HepG2 (cell line): ENCODE results near the gene WNT5B. TPM values are rescaled to one million over a fixed set of nuclear protein-coding genes. Genes with fewer than 3 reads are reported as not detected.

Experiments used
- CBFB ChIP-seq: sonication (generic); formaldehyde crosslinking; IDR thresholded peaks from 2 replicates; pipeline ENCODE4 v1.4.0; 2020; ENCODE audit warnings: missing genetic modification reagents
- CBX1 ChIP-seq: IDR thresholded peaks from one replicate; pipeline ENCODE4 v1.6.1; 2016; ENCODE audit warnings: antibody characterized with exemption, low read depth
- CEBPG ChIP-seq: IDR thresholded peaks from 2 replicates; pipeline ENCODE4 v1.6.1; 2016
- CENPT ChIP-seq: sonication (generic); formaldehyde crosslinking; IDR thresholded peaks from 2 replicates; pipeline ENCODE4 v1.8.0; 2022; ENCODE audit warnings: low read depth, mild to moderate bottlenecking, moderate library complexity, missing genetic modification reagents
- EEA1 ChIP-seq: sonication (generic); formaldehyde crosslinking; IDR thresholded peaks from 2 replicates; pipeline ENCODE4 v1.5.1; 2020; ENCODE audit warnings: mild to moderate bottlenecking, missing genetic modification reagents, borderline replicate concordance
- KAT7 ChIP-seq: IDR thresholded peaks from 2 replicates; pipeline ENCODE4 v1.6.1; 2018; ENCODE audit warnings: borderline replicate concordance, missing compliant biosample characterization
- KLF9 ChIP-seq: IDR thresholded peaks from 2 replicates; pipeline ENCODE4 v1.6.1; 2016; ENCODE audit warnings: low read depth
- MAF1 ChIP-seq: sonication (generic); formaldehyde crosslinking; IDR thresholded peaks from 2 replicates; pipeline ENCODE4 v1.5.0; 2020; ENCODE audit warnings: missing genetic modification reagents, borderline replicate concordance
- NFE2L1 ChIP-seq: sonication (generic); formaldehyde crosslinking; IDR thresholded peaks from 2 replicates; pipeline ENCODE4 v1.4.0; 2020; ENCODE audit warnings: missing genetic modification reagents, mild to moderate bottlenecking, borderline replicate concordance
- NR2F1 ChIP-seq, 2 experiments: fragments of 450-650 bp in 1 of 2; formaldehyde crosslinking in 1 of 2; IDR thresholded peaks; 2 replicates each; pipeline versions ENCODE4 v1.5.0 to v1.6.1; 2016 to 2020; ENCODE audit warnings: mild to moderate bottlenecking in 1 of 2, missing compliant biosample characterization in 1 of 2, missing genetic modification reagents in 1 of 2, moderate library complexity in 1 of 2
- PITX1 ChIP-seq: sonication (generic); formaldehyde crosslinking; IDR thresholded peaks from 2 replicates; pipeline ENCODE4 v1.5.1; 2020; ENCODE audit warnings: mild to moderate bottlenecking, missing genetic modification reagents
- REPIN1 ChIP-seq: sonication (generic); formaldehyde crosslinking; IDR thresholded peaks from 2 replicates; pipeline ENCODE4 v1.8.0; 2022; ENCODE audit warnings: missing genetic modification reagents, low read depth, mild to moderate bottlenecking, borderline replicate concordance
- REXO4 ChIP-seq: sonication (generic); formaldehyde crosslinking; IDR thresholded peaks from 2 replicates; pipeline ENCODE4 v1.8.0; 2022; ENCODE audit warnings: missing genetic modification reagents, mild to moderate bottlenecking, borderline replicate concordance
- RFX1 ChIP-seq: fragments of 450-650 bp; IDR thresholded peaks from 2 replicates; pipeline ENCODE4 v1.6.1; 2017
- SMAD1 ChIP-seq: sonication (generic); formaldehyde crosslinking; IDR thresholded peaks from 2 replicates; pipeline ENCODE4 v1.4.0; 2020; ENCODE audit warnings: missing genetic modification reagents, low read depth, mild to moderate bottlenecking, borderline replicate concordance
- TARDBP ChIP-seq: sonication (generic); formaldehyde crosslinking; IDR thresholded peaks from 2 replicates; pipeline ENCODE4 v1.8.0; 2022; ENCODE audit warnings: mild to moderate bottlenecking, missing genetic modification reagents
- TRIM24 ChIP-seq: sonication (generic); formaldehyde crosslinking; IDR thresholded peaks from 2 replicates; pipeline ENCODE4 v1.8.0; 2022; ENCODE audit warnings: mild to moderate bottlenecking, missing genetic modification reagents
- ZFP62 ChIP-seq: sonication (generic); formaldehyde crosslinking; IDR thresholded peaks from 2 replicates; pipeline ENCODE4 v1.4.0; 2020; ENCODE audit warnings: missing genetic modification reagents
- ZNF552 ChIP-seq: sonication (generic); formaldehyde crosslinking; IDR thresholded peaks from 2 replicates; pipeline ENCODE4 v1.9.0; 2022; ENCODE audit warnings: missing genetic modification reagents, mild to moderate bottlenecking, borderline replicate concordance
- polyA plus RNA-seq, 8 experiments: library from polyadenylated mRNA; depleted of rRNA in 3 of 8; stranded (reverse) in 7 of 8; unstranded in 1 of 8; fragments of >200 nt; fragmentation: Illumina TruSeq in 4 of 8; extraction: Trizol in 4 of 8; gene quantifications; 2 replicates each; pipeline versions ENCODE4 v1.2.1 to v1.2.3, GENCODE V29; 2011 to 2016; ENCODE audit warnings: low read depth in 4 of 8, missing spikeins in 1 of 8, mixed read lengths in 1 of 8; ENCODE audit not compliant: insufficient read depth in 1 of 8
- total RNA-seq, 5 experiments: library from RNA; depleted of rRNA; stranded (reverse); fragments of >200 nt; fragmentation: Illumina TruSeq; extraction: Trizol; gene quantifications; 2 replicates each; pipeline ENCODE4 v1.2.3, GENCODE V29; 2016; ENCODE audit warnings: low read depth in 1 of 5
- TF ChIP-seq, protein P1 (sequence below): sonication (generic); formaldehyde crosslinking; IDR thresholded peaks from 2 replicates; pipeline ENCODE4 v1.5.0; 2020; ENCODE audit warnings: missing genetic modification reagents, mild to moderate bottlenecking, borderline replicate concordance
- TF ChIP-seq, protein P2 (sequence below): sonication (generic); formaldehyde crosslinking; conservative IDR thresholded peaks from 2 replicates; pipeline ENCODE4 v1.8.0; 2022; ENCODE audit warnings: mild to moderate bottlenecking, moderate library complexity, missing genetic modification reagents
- TF ChIP-seq, protein P3 (sequence below): sonication (generic); formaldehyde crosslinking; IDR thresholded peaks from 2 replicates; pipeline ENCODE4 v1.8.1; 2023; ENCODE audit warnings: mild to moderate bottlenecking, moderate library complexity, missing genetic modification reagents
- TF ChIP-seq, protein P4 (sequence below): sonication (generic); formaldehyde crosslinking; IDR thresholded peaks from 2 replicates; pipeline ENCODE4 v1.4.0; 2020; ENCODE audit warnings: mild to moderate bottlenecking, missing genetic modification reagents, borderline replicate concordance

Gene WNT5B
- total and polyA plus RNA-seq, 2 of the 13 experiments (the other 11 are each of a cell fraction or from before 2014, with no cell fraction given) = 0.04 TPM; not detected in 1

DNA sequence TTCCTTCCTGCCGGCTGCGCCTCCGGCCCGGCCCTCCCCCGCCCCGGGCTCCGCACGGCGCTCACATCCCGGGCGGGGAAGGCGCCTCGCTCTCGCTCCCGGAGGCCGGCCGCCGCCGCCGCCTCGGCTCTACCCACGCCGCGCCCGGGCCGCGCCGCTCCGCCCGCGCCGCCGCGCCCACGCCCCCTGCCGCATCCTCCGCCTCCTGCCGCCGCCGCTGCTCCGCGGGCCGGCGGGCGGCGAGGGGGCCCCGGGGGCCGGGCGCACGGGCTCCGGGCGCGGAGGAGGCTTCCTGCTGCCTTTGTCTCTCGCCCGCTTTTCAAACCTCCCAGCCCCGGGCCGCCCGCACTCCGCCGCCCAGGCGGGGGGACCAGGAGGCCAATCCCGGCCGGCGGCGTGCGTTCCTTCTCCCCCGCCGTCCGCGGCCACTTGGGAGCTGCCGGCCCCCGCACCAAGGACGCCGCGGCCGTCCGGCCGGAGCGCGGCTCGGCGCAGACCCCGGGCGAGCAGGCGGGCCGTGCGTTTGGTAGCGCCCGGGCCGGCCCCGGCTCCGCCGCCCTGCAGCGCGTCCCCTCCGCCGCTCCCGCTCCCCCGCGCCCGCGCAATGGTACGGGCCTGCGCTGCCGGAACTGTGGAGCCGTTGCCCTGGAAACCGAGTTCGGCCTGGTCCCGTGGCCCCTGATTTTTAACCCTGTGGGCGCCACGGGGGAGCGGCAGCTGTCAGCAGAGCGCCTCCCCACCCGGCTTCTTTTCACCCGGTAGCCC lies 34.6 kb upstream of the WNT5B start, which contains the start of gene FBXL14 (continued):
- TF ChIP-seq, protein P1, sequence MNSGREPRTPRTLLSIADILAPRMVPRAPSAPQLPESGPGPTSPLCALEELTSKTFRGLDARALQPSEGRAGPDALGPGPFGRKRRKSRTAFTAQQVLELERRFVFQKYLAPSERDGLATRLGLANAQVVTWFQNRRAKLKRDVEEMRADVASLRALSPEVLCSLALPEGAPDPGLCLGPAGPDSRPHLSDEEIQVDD (CRISPR knock-in tag) = no peak
- TF ChIP-seq TARDBP (CRISPR knock-in tag) (no peak), KAT7 (CRISPR knock-in tag) (no peak), RFX1 (peak; percentile 81), TRIM24 (CRISPR knock-in tag) (no peak), ZNF552 (CRISPR knock-in tag) (no peak), CEBPG (CRISPR knock-in tag) (no peak), CENPT (CRISPR knock-in tag) (no peak), NR2F1 (CRISPR knock-in tag; IDR thresholded peaks at IDR 0.05) (no peak), KLF9 (CRISPR knock-in tag) (no peak), EEA1 (no peak), PITX1 (CRISPR knock-in tag) (no peak), CBFB (no peak), REPIN1 (CRISPR knock-in tag) (no peak), CBX1 (no peak), NFE2L1 (CRISPR knock-in tag) (no peak), ZFP62 (CRISPR knock-in tag) (no peak), MAF1 (CRISPR knock-in tag) (no peak), SMAD1 (CRISPR knock-in tag) (no peak), REXO4 (CRISPR knock-in tag) (no peak)
- TF ChIP-seq, protein P2, sequence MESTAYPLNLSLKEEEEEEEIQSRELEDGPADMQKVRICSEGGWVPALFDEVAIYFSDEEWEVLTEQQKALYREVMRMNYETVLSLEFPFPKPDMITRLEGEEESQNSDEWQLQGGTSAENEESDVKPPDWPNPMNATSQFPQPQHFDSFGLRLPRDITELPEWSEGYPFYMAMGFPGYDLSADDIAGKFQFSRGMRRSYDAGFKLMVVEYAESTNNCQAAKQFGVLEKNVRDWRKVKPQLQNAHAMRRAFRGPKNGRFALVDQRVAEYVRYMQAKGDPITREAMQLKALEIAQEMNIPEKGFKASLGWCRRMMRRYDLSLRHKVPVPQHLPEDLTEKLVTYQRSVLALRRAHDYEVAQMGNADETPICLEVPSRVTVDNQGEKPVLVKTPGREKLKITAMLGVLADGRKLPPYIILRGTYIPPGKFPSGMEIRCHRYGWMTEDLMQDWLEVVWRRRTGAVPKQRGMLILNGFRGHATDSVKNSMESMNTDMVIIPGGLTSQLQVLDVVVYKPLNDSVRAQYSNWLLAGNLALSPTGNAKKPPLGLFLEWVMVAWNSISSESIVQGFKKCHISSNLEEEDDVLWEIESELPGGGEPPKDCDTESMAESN (CRISPR knock-in tag) = no peak
- TF ChIP-seq, protein P3, sequence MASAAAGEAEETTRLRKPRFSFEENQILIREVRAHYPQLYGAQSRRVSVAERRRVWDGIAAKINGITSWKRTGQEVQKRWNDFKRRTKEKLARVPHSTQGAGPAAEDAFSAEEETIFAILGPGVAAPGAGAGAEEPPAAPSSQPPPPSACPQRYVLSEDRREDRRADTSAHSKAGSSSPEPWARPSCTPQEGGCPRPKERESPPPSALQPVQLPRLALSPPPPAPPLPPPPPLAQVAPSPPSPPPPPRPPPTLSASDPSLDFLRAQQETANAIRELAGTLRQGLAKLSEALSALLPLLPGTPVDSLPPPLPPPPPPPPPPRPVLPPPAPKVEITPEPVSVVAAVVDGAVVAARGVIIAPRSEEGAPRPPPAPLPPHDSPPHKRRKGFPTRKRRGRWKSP = 0 out of 2 replicates have a peak, but pooled peaks have one; percentile 30
- TF ChIP-seq, protein P4, sequence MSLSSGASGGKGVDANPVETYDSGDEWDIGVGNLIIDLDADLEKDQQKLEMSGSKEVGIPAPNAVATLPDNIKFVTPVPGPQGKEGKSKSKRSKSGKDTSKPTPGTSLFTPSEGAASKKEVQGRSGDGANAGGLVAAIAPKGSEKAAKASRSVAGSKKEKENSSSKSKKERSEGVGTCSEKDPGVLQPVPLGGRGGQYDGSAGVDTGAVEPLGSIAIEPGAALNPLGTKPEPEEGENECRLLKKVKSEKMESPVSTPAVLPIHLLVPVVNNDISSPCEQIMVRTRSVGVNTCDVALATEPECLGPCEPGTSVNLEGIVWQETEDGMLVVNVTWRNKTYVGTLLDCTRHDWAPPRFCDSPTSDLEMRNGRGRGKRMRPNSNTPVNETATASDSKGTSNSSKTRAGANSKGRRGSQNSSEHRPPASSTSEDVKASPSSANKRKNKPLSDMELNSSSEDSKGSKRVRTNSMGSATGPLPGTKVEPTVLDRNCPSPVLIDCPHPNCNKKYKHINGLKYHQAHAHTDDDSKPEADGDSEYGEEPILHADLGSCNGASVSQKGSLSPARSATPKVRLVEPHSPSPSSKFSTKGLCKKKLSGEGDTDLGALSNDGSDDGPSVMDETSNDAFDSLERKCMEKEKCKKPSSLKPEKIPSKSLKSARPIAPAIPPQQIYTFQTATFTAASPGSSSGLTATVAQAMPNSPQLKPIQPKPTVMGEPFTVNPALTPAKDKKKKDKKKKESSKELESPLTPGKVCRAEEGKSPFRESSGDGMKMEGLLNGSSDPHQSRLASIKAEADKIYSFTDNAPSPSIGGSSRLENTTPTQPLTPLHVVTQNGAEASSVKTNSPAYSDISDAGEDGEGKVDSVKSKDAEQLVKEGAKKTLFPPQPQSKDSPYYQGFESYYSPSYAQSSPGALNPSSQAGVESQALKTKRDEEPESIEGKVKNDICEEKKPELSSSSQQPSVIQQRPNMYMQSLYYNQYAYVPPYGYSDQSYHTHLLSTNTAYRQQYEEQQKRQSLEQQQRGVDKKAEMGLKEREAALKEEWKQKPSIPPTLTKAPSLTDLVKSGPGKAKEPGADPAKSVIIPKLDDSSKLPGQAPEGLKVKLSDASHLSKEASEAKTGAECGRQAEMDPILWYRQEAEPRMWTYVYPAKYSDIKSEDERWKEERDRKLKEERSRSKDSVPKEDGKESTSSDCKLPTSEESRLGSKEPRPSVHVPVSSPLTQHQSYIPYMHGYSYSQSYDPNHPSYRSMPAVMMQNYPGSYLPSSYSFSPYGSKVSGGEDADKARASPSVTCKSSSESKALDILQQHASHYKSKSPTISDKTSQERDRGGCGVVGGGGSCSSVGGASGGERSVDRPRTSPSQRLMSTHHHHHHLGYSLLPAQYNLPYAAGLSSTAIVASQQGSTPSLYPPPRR (CRISPR knock-in tag) = no peak
